ENCODE data around the gene SLC2A2.
"Not testable (repeated sequence)": the region's sequence is repeated elsewhere in the genome, so short reads cannot be mapped to it uniquely, and the experiment has no call there.

The SLC2A2 gene

DNA sequence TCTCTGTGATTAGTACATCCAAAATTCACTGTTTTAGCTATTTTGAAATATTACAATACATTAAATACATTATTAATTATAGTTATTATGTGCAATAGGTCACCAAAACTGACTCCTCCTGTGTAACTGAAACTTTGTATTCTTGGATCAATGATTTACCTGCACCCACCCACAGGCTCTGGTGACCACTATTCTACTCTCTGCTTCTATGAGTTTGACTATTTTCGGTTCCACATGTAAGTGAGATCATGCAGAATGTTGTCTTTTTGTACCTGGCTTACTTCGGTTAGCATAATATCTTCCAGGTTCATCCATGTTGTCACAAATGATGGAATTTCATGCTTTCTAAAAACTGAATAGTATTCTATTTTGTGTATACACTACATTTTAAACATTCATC is 43.8 kb downstream of the SLC2A2 start:
- POLR2A ChIA-PET: no interaction called here
- no peak for TF ChIP-seq CTCF (IDR thresholded peaks at IDR 0.05; ENCODE audit: control extremely low read depth, extremely low read depth, low read depth, missing control alignments)
- CTCF ChIA-PET: no interaction called here
- DNase-seq (ENCODE audit: extremely low spot score): peak; percentile 37

DNA sequence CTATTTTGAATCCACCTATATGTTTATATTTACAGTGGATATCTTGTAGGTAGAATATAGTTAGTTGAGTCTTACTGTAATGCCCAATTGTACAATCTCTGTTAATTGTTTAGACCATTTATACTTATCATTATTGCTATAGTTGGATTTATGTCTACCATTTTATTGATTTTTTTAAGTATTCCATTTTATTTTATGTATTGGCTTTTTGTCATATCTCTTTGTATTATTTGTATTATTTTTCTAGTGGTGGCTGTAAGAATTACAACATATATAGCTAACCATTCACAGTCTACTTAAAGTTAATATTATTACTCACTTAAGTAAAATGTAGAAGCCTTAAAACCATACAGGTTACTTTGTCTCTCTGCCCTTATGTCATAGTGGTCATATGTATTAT is 46.1 kb downstream of the SLC2A2 start:
- ChIA-PET CTCF (interaction anchor here (1.0 to 1.4 kb wide), 2 partner anchors 15 to 19 kb away, joined by 3 to 5 read pairs; no protein-coding TSS in a partner anchor), POLR2A (no interaction called here)
- TF ChIP-seq CTCF (IDR thresholded peaks at IDR 0.05; ENCODE audit: control extremely low read depth, extremely low read depth, low read depth, missing control alignments): no peak
- no peak for DNase-seq (ENCODE audit: extremely low spot score)

GRCh38 chr3:170977949-170978745 is 48.4 kb downstream of the SLC2A2 start:
- CTCF ChIA-PET: no interaction called here

DNA sequence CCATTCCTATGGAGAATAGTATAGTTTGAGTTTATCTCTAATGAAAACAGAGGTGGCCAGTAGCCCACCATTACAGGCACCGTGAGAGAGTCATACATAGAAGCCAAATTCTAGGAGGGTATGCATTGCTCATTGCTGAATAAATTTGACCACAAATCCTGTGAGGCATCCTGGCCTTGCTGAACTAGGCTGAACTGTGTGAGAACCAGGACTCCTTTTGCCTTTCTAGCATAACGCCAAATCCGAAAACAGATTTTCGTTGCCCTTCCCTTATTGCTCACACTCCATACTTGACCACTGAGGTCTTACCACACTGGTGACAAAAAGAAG is 50.4 kb downstream of the SLC2A2 start:
- CTCF ChIA-PET: no interaction called here
- POLR2A ChIA-PET: no interaction called here
- DNase-seq (ENCODE audit: extremely low spot score): no peak
- no peak for TF ChIP-seq CTCF (IDR thresholded peaks at IDR 0.05; ENCODE audit: control extremely low read depth, extremely low read depth, low read depth, missing control alignments)

More at GRCh38 chr3:170977949-170978745, 48.4 kb downstream of the SLC2A2 start:
- TF ChIP-seq CTCF (IDR thresholded peaks at IDR 0.05; ENCODE audit: control extremely low read depth, extremely low read depth, low read depth, missing control alignments): no peak
- no peak for DNase-seq (ENCODE audit: extremely low spot score)
- POLR2A ChIA-PET: no interaction called here

- CTCF ChIA-PET: interaction anchor here (0.9 kb wide), 1 partner anchor 10 kb away, joined by 3 read pairs; no protein-coding TSS in a partner anchor
- DNase-seq (ENCODE audit: extremely low spot score): no peak
- POLR2A ChIA-PET: no interaction called here
- TF ChIP-seq CTCF (IDR thresholded peaks at IDR 0.05; ENCODE audit: control extremely low read depth, extremely low read depth, low read depth, missing control alignments): no peak
Observed at GRCh38 chr3:170975283-170976189, 51.0 kb downstream of the SLC2A2 start.

DNA sequence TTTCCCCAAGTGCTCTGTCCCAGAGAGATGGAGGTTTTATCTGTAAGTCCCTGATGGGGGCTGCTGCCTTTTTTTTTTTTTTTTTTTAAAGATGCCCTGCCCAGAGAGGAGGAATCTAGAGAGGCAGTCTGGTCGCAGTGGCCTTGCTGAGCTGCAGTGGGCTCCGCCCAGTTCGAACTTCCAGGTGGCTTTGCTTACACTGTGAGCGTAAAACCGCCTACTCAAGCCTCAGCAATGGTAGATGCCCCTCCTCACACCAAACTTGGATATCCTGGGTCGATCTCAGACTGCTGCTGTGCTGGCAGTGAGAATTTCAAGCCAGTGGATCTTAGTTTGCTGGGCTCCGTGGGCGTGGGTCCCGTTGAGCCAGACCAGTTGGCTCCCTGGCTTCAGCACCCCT is 51.6 kb downstream of the SLC2A2 start:
- POLR2A ChIA-PET: no interaction called here
- no peak for DNase-seq (ENCODE audit: extremely low spot score)
- CTCF ChIA-PET: interaction anchor here (0.9 kb wide), 1 partner anchor 11 kb away, joined by 3 read pairs; no protein-coding TSS in a partner anchor
- TF ChIP-seq CTCF (IDR thresholded peaks at IDR 0.05; ENCODE audit: control extremely low read depth, extremely low read depth, low read depth, missing control alignments): no peak

DNA sequence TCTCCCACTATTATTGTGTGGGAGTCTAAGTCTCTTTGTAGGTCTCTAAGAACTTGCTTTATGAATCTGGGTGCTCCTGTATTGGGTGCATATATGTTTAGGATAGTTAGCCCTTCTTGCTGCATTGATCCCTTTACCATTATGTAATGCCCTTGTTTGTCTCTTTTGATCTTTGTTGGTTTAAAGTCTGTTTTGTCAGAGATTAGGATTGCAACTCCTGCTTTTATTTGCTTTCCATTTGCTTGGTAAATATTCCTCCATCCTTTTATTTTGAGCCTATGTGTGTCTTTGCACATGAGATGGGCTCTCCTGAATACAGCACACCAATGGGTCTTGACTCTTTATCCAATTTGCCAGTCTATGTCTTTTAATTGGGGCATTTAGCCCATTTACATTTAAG is 53.6 kb downstream of the SLC2A2 start:
- POLR2A ChIA-PET; DNase-seq (ENCODE audit: extremely low spot score): not testable (repeated sequence)
- CTCF ChIA-PET: interaction anchor here (2.1 kb wide), 1 partner anchor 9 kb away, joined by 4 read pairs; no protein-coding TSS in a partner anchor

Data from GM10248 (cell line).